HepG2 (cell line): Measurements from ENCODE around the gene MDH2. TPM values are rescaled to one million over a fixed set of nuclear protein-coding genes. Genes with fewer than 3 reads are reported as not detected.

Source experiments
- ARNT2 ChIP-seq: sonication (generic); formaldehyde crosslinking; IDR thresholded peaks from 2 replicates; pipeline ENCODE4 v1.8.0; 2022; ENCODE audit warnings: mild to moderate bottlenecking, low read depth, missing genetic modification reagents, moderate library complexity
- ARNTL ChIP-seq: sonication (generic); formaldehyde crosslinking; IDR thresholded peaks from 2 replicates; pipeline ENCODE4 v1.4.0; 2020; ENCODE audit warnings: mild to moderate bottlenecking, missing genetic modification reagents
- CBX1 ChIP-seq: IDR thresholded peaks from one replicate; pipeline ENCODE4 v1.6.1; 2016; ENCODE audit warnings: antibody characterized with exemption, low read depth
- CC2D1A ChIP-seq: sonication (generic); formaldehyde crosslinking; IDR thresholded peaks from 2 replicates; pipeline ENCODE4 v1.8.1; 2023; ENCODE audit warnings: mild to moderate bottlenecking, missing genetic modification reagents
- HNRNPL ChIP-seq: fragments of 200-400 bp; formaldehyde crosslinking; IDR thresholded peaks from 2 replicates; pipeline ENCODE4 v1.6.1; 2017; ENCODE audit warnings: mild to moderate bottlenecking, low read depth, low read length
- KAT7 ChIP-seq: IDR thresholded peaks from 2 replicates; pipeline ENCODE4 v1.6.1; 2018; ENCODE audit warnings: borderline replicate concordance, missing compliant biosample characterization
- KLF11 ChIP-seq: IDR thresholded peaks from 2 replicates; pipeline ENCODE4 v1.6.1; 2016; ENCODE audit warnings: missing compliant biosample characterization
- MTF1 ChIP-seq: sonication (generic); formaldehyde crosslinking; IDR thresholded peaks from 2 replicates; pipeline ENCODE4 v1.5.0; 2020; ENCODE audit warnings: missing genetic modification reagents
- PAWR ChIP-seq: sonication (generic); formaldehyde crosslinking; IDR thresholded peaks from 2 replicates; pipeline ENCODE4 v1.4.0; 2020; ENCODE audit warnings: missing genetic modification reagents, mild to moderate bottlenecking, borderline replicate concordance
- POLR2AphosphoS5 ChIP-seq: IDR thresholded peaks from 2 replicates; pipeline ENCODE4 v1.6.1; 2012; ENCODE audit warnings: low read depth, low read length
- RCOR2 ChIP-seq: IDR thresholded peaks from 2 replicates; pipeline ENCODE4 v1.6.1; 2016; ENCODE audit warnings: missing biosample characterization, missing genetic modification reagents
- SNAPC2 ChIP-seq: sonication (generic); formaldehyde crosslinking; IDR thresholded peaks from 2 replicates; pipeline ENCODE4 v1.8.1; 2022; ENCODE audit warnings: mild to moderate bottlenecking, missing genetic modification reagents
- STAG1 ChIP-seq: sonication (generic); formaldehyde crosslinking; IDR thresholded peaks from 2 replicates; pipeline ENCODE4 v1.4.0; 2020; ENCODE audit warnings: missing genetic modification reagents
- U2AF1 ChIP-seq: fragments of 200-400 bp; formaldehyde crosslinking; optimal IDR thresholded peaks from 2 replicates; pipeline ENCODE3; 2017; ENCODE audit warnings: mild to moderate bottlenecking, low read depth, low read length
- ZBTB8A ChIP-seq: sonication (generic); formaldehyde crosslinking; IDR thresholded peaks from 2 replicates; pipeline ENCODE4 v1.4.0; 2020; ENCODE audit warnings: mild to moderate bottlenecking, low read depth, missing genetic modification reagents, borderline replicate concordance
- ZFP36L1 ChIP-seq: sonication (generic); formaldehyde crosslinking; IDR thresholded peaks from 2 replicates; pipeline ENCODE4 v1.8.0; 2022; ENCODE audit warnings: mild to moderate bottlenecking, missing genetic modification reagents, moderate library complexity
- ZFX ChIP-seq: sonication (generic); formaldehyde crosslinking; IDR thresholded peaks from 2 replicates; pipeline ENCODE4 v1.4.0; 2020; ENCODE audit warnings: mild to moderate bottlenecking, low read depth, missing genetic modification reagents, moderate library complexity
- ZMYM2 ChIP-seq: sonication (generic); formaldehyde crosslinking; IDR thresholded peaks from 2 replicates; pipeline ENCODE4 v1.8.0; 2022; ENCODE audit warnings: mild to moderate bottlenecking, missing genetic modification reagents
- ZNF367 ChIP-seq: sonication (generic); formaldehyde crosslinking; IDR thresholded peaks from 2 replicates; pipeline ENCODE4 v1.4.0; 2020; ENCODE audit warnings: missing genetic modification reagents, borderline replicate concordance
- ZNF496 ChIP-seq: sonication (generic); formaldehyde crosslinking; IDR thresholded peaks from 2 replicates; pipeline ENCODE4 v1.8.1; 2023; ENCODE audit warnings: mild to moderate bottlenecking, moderate library complexity, missing genetic modification reagents; ENCODE audit not compliant: insufficient replicate concordance
- ZNF782 ChIP-seq: sonication (generic); formaldehyde crosslinking; IDR thresholded peaks from 2 replicates; pipeline ENCODE4 v1.4.0; 2020; ENCODE audit warnings: missing genetic modification reagents, mild to moderate bottlenecking, borderline replicate concordance
- ZSCAN22 ChIP-seq: sonication (generic); formaldehyde crosslinking; IDR thresholded peaks from 2 replicates; pipeline ENCODE4 v1.4.0; 2020; ENCODE audit warnings: mild to moderate bottlenecking, missing genetic modification reagents
- polyA plus RNA-seq, 8 experiments: library from polyadenylated mRNA; depleted of rRNA in 3 of 8; stranded (reverse) in 7 of 8; unstranded in 1 of 8; fragments of >200 nt; fragmentation: Illumina TruSeq in 4 of 8; extraction: Trizol in 4 of 8; gene quantifications; 2 replicates each; pipeline versions ENCODE4 v1.2.1 to v1.2.3, GENCODE V29; 2011 to 2016; ENCODE audit warnings: low read depth in 4 of 8, missing spikeins in 1 of 8, mixed read lengths in 1 of 8; ENCODE audit not compliant: insufficient read depth in 1 of 8
- total RNA-seq, 5 experiments: library from RNA; depleted of rRNA; stranded (reverse); fragments of >200 nt; fragmentation: Illumina TruSeq; extraction: Trizol; gene quantifications; 2 replicates each; pipeline ENCODE4 v1.2.3, GENCODE V29; 2016; ENCODE audit warnings: low read depth in 1 of 5
- TF ChIP-seq, protein P1 (sequence below): sonication (generic); formaldehyde crosslinking; IDR thresholded peaks from 2 replicates; pipeline ENCODE4 v1.4.0; 2020; ENCODE audit warnings: missing genetic modification reagents
- TF ChIP-seq, protein P2 (sequence below): sonication (generic); formaldehyde crosslinking; IDR thresholded peaks from 2 replicates; pipeline ENCODE4 v1.5.0; 2020; ENCODE audit warnings: missing genetic modification reagents
- TF ChIP-seq, protein P3 (sequence below): sonication (generic); formaldehyde crosslinking; IDR thresholded peaks from 2 replicates; pipeline ENCODE4 v1.4.0; 2020; ENCODE audit warnings: mild to moderate bottlenecking, low read depth, missing genetic modification reagents
- TF ChIP-seq, protein P4 (sequence below): sonication (generic); formaldehyde crosslinking; conservative IDR thresholded peaks from 2 replicates; pipeline ENCODE4 v1.8.0; 2022; ENCODE audit warnings: mild to moderate bottlenecking, moderate library complexity, missing genetic modification reagents

Gene MDH2
- total and polyA plus RNA-seq, 2 of the 13 experiments (the other 11 are each of a cell fraction or from before 2014, with no cell fraction given): 81.4 to 90.3 TPM

DNA sequence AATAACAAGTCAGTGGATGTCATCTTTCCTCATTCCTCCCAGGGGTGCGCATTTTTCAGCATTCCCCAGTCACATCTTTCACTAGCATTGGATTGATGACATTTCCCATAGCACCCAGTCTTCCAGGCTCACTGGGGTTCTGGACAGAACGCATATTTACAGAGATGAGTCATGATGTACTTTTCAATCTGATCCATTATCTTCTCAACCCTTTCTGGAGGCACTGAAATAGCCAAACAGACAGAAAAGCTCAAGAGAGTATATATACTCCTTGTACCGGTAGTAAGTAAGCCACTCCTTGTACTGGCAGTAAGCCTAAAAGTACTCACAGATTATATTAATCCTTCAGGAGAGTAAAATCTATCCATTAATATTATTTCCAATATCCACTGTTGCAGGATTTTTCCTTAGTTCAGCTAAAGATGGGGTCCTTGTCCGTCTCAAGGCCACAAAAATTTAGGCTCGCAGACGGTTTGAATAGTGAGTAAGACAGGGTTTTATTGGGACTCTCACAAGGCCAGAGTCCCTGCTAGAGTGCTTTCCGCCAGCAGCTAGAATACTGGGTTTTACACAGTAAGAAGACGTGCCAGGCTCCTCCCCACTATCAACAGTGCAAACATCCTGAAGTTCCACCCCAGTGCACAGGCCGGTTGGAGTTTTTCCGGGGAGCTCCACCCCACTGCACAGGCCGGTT is 60.8 kb downstream of the MDH2 start (continued):
- no peak for TF ChIP-seq HNRNPL
- 0 out of 2 replicates have a peak, but pooled peaks have one; percentile 45 for TF ChIP-seq KAT7
- no peak for TF ChIP-seq ARNTL (CRISPR knock-in tag)
- peak; percentile 56; the same call in 1 of the 2 replicates for TF ChIP-seq RCOR2
- no peak for TF ChIP-seq ZNF782 (CRISPR knock-in tag)
- TF ChIP-seq, protein P1, sequence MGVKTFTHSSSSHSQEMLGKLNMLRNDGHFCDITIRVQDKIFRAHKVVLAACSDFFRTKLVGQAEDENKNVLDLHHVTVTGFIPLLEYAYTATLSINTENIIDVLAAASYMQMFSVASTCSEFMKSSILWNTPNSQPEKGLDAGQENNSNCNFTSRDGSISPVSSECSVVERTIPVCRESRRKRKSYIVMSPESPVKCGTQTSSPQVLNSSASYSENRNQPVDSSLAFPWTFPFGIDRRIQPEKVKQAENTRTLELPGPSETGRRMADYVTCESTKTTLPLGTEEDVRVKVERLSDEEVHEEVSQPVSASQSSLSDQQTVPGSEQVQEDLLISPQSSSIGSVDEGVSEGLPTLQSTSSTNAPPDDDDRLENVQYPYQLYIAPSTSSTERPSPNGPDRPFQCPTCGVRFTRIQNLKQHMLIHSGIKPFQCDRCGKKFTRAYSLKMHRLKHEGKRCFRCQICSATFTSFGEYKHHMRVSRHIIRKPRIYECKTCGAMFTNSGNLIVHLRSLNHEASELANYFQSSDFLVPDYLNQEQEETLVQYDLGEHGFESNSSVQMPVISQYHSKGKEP: no peak
- TF ChIP-seq KLF11: no peak
- TF ChIP-seq POLR2AphosphoS5: peak; percentile 95
- TF ChIP-seq CBX1: no peak
- no peak for TF ChIP-seq ZSCAN22
- TF ChIP-seq, protein P2, sequence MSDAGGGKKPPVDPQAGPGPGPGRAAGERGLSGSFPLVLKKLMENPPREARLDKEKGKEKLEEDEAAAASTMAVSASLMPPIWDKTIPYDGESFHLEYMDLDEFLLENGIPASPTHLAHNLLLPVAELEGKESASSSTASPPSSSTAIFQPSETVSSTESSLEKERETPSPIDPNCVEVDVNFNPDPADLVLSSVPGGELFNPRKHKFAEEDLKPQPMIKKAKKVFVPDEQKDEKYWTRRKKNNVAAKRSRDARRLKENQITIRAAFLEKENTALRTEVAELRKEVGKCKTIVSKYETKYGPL (CRISPR knock-in tag): no peak
- peak; percentile 27; the same call in 1 of the 2 replicates for TF ChIP-seq ZBTB8A (CRISPR knock-in tag)
- no peak for TF ChIP-seq U2AF1
- TF ChIP-seq ARNT2: peak; percentile 37; the same call in 1 of the 2 replicates
- no peak for TF ChIP-seq SNAPC2
- no peak for TF ChIP-seq MTF1
- TF ChIP-seq, protein P3, sequence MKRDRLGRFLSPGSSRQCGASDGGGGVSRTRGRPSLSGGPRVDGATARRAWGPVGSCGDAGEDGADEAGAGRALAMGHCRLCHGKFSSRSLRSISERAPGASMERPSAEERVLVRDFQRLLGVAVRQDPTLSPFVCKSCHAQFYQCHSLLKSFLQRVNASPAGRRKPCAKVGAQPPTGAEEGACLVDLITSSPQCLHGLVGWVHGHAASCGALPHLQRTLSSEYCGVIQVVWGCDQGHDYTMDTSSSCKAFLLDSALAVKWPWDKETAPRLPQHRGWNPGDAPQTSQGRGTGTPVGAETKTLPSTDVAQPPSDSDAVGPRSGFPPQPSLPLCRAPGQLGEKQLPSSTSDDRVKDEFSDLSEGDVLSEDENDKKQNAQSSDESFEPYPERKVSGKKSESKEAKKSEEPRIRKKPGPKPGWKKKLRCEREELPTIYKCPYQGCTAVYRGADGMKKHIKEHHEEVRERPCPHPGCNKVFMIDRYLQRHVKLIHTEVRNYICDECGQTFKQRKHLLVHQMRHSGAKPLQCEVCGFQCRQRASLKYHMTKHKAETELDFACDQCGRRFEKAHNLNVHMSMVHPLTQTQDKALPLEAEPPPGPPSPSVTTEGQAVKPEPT: 0 out of 2 replicates have a peak, but pooled peaks have one; percentile 47
- no peak for TF ChIP-seq ZNF367 (CRISPR knock-in tag)
- no peak for TF ChIP-seq CC2D1A (CRISPR knock-in tag)
- peak; percentile 78 for TF ChIP-seq ZFX (CRISPR knock-in tag)
- no peak for TF ChIP-seq ZNF496 (CRISPR knock-in tag)
- TF ChIP-seq ZMYM2 (CRISPR knock-in tag): no peak
- TF ChIP-seq, protein P4, sequence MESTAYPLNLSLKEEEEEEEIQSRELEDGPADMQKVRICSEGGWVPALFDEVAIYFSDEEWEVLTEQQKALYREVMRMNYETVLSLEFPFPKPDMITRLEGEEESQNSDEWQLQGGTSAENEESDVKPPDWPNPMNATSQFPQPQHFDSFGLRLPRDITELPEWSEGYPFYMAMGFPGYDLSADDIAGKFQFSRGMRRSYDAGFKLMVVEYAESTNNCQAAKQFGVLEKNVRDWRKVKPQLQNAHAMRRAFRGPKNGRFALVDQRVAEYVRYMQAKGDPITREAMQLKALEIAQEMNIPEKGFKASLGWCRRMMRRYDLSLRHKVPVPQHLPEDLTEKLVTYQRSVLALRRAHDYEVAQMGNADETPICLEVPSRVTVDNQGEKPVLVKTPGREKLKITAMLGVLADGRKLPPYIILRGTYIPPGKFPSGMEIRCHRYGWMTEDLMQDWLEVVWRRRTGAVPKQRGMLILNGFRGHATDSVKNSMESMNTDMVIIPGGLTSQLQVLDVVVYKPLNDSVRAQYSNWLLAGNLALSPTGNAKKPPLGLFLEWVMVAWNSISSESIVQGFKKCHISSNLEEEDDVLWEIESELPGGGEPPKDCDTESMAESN (CRISPR knock-in tag): no peak
- no peak for TF ChIP-seq PAWR
- TF ChIP-seq ZFP36L1 (CRISPR knock-in tag): no peak
- no peak for TF ChIP-seq STAG1 (CRISPR knock-in tag)
